Loucy (cell line): ENCODE measurements around the gene ZNF507.

Source experiments
- EZH2phosphoT487 ChIP-seq: fragments of 200-600 bp; IDR thresholded peaks from 2 replicates; pipeline ENCODE4 v1.6.1; 2018; ENCODE audit warnings: antibody characterized with exemption, mild to moderate bottlenecking, moderate library complexity, borderline replicate concordance
- TF ChIP-seq, protein P1 (sequence below): fragments of 200-600 bp; sonication (generic); conservative IDR thresholded peaks from 2 replicates; pipeline ENCODE4 v1.5.1; 2014; ENCODE audit warnings: mild to moderate bottlenecking, antibody characterized with exemption, low read length

GRCh38 chr19:32347573-32347972 is 2.2 kb downstream of the ZNF507 start:
- TF ChIP-seq, protein P1, sequence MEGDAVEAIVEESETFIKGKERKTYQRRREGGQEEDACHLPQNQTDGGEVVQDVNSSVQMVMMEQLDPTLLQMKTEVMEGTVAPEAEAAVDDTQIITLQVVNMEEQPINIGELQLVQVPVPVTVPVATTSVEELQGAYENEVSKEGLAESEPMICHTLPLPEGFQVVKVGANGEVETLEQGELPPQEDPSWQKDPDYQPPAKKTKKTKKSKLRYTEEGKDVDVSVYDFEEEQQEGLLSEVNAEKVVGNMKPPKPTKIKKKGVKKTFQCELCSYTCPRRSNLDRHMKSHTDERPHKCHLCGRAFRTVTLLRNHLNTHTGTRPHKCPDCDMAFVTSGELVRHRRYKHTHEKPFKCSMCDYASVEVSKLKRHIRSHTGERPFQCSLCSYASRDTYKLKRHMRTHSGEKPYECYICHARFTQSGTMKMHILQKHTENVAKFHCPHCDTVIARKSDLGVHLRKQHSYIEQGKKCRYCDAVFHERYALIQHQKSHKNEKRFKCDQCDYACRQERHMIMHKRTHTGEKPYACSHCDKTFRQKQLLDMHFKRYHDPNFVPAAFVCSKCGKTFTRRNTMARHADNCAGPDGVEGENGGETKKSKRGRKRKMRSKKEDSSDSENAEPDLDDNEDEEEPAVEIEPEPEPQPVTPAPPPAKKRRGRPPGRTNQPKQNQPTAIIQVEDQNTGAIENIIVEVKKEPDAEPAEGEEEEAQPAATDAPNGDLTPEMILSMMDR = no peak
- no peak for TF ChIP-seq EZH2phosphoT487
